HepG2 (cell line): ENCODE results near the gene TRIAP1. TPM values are rescaled to one million over a fixed set of nuclear protein-coding genes. Genes with fewer than 3 reads are reported as not detected.

Source experiments
- ETV5 ChIP-seq: IDR thresholded peaks from 2 replicates; pipeline ENCODE4 v1.6.1; 2018; ENCODE audit warnings: missing biosample characterization, missing genetic modification reagents, inconsistent platforms, borderline replicate concordance
- FOSL2 ChIP-seq: sonication (generic); formaldehyde crosslinking; IDR thresholded peaks from 2 replicates; pipeline ENCODE4 v1.4.0; 2020; ENCODE audit warnings: missing genetic modification reagents
- GATA4 ChIP-seq: sonication (generic); IDR thresholded peaks from 2 replicates; pipeline ENCODE4 v1.6.1; 2016; ENCODE audit warnings: antibody characterized with exemption, low read depth, borderline replicate concordance
- ISL2 ChIP-seq: sonication (generic); formaldehyde crosslinking; IDR thresholded peaks from 2 replicates; pipeline ENCODE4 v1.5.0; 2020; ENCODE audit warnings: missing genetic modification reagents
- NFIB ChIP-seq: sonication (generic); formaldehyde crosslinking; IDR thresholded peaks from 2 replicates; pipeline ENCODE4 v1.9.0; 2021; ENCODE audit warnings: missing genetic modification reagents, mild to moderate bottlenecking, borderline replicate concordance
- PHB2 ChIP-seq: fragments of 450-650 bp; IDR thresholded peaks from 2 replicates; pipeline ENCODE4 v1.6.1; 2018; ENCODE audit not compliant: partially characterized antibody
- SRSF4 ChIP-seq: fragments of 200-400 bp; formaldehyde crosslinking; IDR thresholded peaks from one replicate; pipeline ENCODE4 v1.6.1; 2018; ENCODE audit warnings: mild to moderate bottlenecking, low read depth, low read length, moderate library complexity; ENCODE audit not compliant: poor library complexity, severe bottlenecking
- SYNCRIP ChIP-seq: fragments of 200-400 bp; formaldehyde crosslinking; IDR thresholded peaks from 2 replicates; pipeline ENCODE4 v1.6.1; 2018; ENCODE audit warnings: mild to moderate bottlenecking, low read depth, low read length; ENCODE audit not compliant: insufficient read depth
- ZBTB38 ChIP-seq: sonication (generic); formaldehyde crosslinking; IDR thresholded peaks from 2 replicates; pipeline ENCODE4 v1.5.1; 2020; ENCODE audit warnings: mild to moderate bottlenecking, missing genetic modification reagents
- ZNF264 ChIP-seq: sonication (generic); formaldehyde crosslinking; IDR thresholded peaks from 2 replicates; pipeline ENCODE4 v1.4.0; 2020; ENCODE audit warnings: missing genetic modification reagents
- ZNF282 ChIP-seq: fragments of 450-650 bp; IDR thresholded peaks from 2 replicates; pipeline ENCODE4 v1.6.1; 2018; ENCODE audit not compliant: partially characterized antibody
- ZNF34 ChIP-seq: sonication (generic); formaldehyde crosslinking; IDR thresholded peaks from 2 replicates; pipeline ENCODE4 v1.4.0; 2020; ENCODE audit warnings: mild to moderate bottlenecking, missing genetic modification reagents, borderline replicate concordance
- ZNF672 ChIP-seq: sonication (generic); formaldehyde crosslinking; IDR thresholded peaks from 2 replicates; pipeline ENCODE4 v1.8.1; 2022; ENCODE audit warnings: missing genetic modification reagents
- ZNF746 ChIP-seq: sonication (generic); formaldehyde crosslinking; IDR thresholded peaks from 2 replicates; pipeline ENCODE4 v1.8.0; 2022; ENCODE audit warnings: mild to moderate bottlenecking, missing genetic modification reagents
- ZNF781 ChIP-seq: sonication (generic); formaldehyde crosslinking; IDR thresholded peaks from 2 replicates; pipeline ENCODE4 v1.5.1; 2020; ENCODE audit warnings: borderline replicate concordance, mild to moderate bottlenecking, missing genetic modification reagents; ENCODE audit errors: not compliant biosample characterization
- polyA plus RNA-seq, 8 experiments: library from polyadenylated mRNA; depleted of rRNA in 3 of 8; stranded (reverse) in 7 of 8; unstranded in 1 of 8; fragments of >200 nt; fragmentation: Illumina TruSeq in 4 of 8; extraction: Trizol in 4 of 8; gene quantifications; 2 replicates each; pipeline versions ENCODE4 v1.2.1 to v1.2.3, GENCODE V29; 2011 to 2016; ENCODE audit warnings: low read depth in 4 of 8, missing spikeins in 1 of 8, mixed read lengths in 1 of 8; ENCODE audit not compliant: insufficient read depth in 1 of 8
- total RNA-seq, 5 experiments: library from RNA; depleted of rRNA; stranded (reverse); fragments of >200 nt; fragmentation: Illumina TruSeq; extraction: Trizol; gene quantifications; 2 replicates each; pipeline ENCODE4 v1.2.3, GENCODE V29; 2016; ENCODE audit warnings: low read depth in 1 of 5
- TF ChIP-seq, protein P1 (sequence below): sonication (generic); formaldehyde crosslinking; IDR thresholded peaks from 2 replicates; pipeline ENCODE4 v1.4.0; 2020; ENCODE audit warnings: mild to moderate bottlenecking, missing genetic modification reagents
- TF ChIP-seq, protein P2 (sequence below): sonication (generic); formaldehyde crosslinking; IDR thresholded peaks from 2 replicates; pipeline ENCODE4 v1.4.0; 2020; ENCODE audit warnings: missing genetic modification reagents, low read depth, mild to moderate bottlenecking, borderline replicate concordance
- TF ChIP-seq, protein P3 (sequence below): sonication (generic); formaldehyde crosslinking; IDR thresholded peaks from 2 replicates; pipeline ENCODE4 v1.4.0; 2020; ENCODE audit warnings: missing genetic modification reagents, borderline replicate concordance
- TF ChIP-seq, protein P4 (sequence below): sonication (generic); formaldehyde crosslinking; IDR thresholded peaks from 2 replicates; pipeline ENCODE4 v1.4.0; 2020; ENCODE audit warnings: missing genetic modification reagents
- TF ChIP-seq, protein P5 (sequence below): sonication (generic); formaldehyde crosslinking; IDR thresholded peaks from 2 replicates; pipeline ENCODE4 v1.4.0; 2020; ENCODE audit warnings: missing genetic modification reagents

The TRIAP1 gene
- total and polyA plus RNA-seq, 2 of the 13 experiments (the other 11 are each of a cell fraction or from before 2014, with no cell fraction given): 55.0 to 117 TPM

DNA sequence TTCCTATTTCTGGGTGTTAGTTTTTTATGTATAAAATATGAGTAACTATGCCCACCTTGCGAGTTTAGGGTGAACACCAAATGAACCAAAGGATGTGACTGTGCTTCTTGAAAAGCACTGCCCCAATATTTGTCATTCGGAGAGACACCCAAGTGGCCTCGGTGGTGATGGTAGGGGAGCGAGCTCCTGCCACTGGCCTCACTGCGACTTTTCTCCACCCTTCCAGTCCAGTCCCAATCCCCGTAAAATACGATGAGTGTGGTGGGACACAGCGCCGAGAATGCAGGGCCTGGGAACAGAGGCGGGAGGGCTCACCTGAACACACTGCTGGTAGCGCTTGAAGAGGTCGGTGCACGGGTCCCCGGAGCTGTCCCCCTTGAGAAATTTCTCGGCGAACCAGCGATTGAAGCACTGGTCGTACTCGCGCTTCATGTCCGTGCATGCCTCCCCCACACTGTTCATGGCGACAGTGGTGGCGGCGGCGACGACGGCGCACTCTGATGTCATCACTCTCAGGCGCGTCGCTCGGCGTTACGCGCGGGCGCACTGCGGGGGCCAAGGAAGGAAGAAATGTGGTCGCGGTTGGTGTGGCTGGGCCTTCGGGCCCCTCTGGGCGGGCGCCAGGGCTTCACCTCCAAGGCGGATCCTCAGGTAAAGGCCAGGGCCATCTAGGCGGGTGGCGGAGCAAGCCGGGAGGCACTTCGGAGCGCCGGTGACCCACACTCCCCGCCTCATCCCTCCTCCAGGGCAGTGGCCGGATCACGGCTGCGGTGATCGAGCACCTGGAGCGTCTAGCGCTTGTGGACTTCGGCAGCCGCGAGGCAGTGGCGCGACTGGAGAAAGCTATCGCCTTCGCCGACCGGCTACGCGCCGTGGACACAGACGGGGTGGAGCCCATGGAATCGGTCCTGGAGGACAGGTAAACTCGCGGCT is at the start of gene TRIAP1, which contains the start of gene GATC (continued):
- TF ChIP-seq, protein P1, sequence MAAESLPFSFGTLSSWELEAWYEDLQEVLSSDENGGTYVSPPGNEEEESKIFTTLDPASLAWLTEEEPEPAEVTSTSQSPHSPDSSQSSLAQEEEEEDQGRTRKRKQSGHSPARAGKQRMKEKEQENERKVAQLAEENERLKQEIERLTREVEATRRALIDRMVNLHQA (CRISPR knock-in tag): no peak
- TF ChIP-seq ISL2 (peak; percentile 74), ZNF746 (peak; percentile 77; the same call in 1 of the 2 replicates), NFIB (CRISPR knock-in tag) (no peak), SYNCRIP (no peak), ZNF672 (CRISPR knock-in tag) (no peak), GATA4 (peak; percentile 89), ZNF34 (CRISPR knock-in tag) (peak; percentile 87; the same call in 1 of the 2 replicates), ZNF264 (CRISPR knock-in tag) (0 out of 2 replicates have a peak, but pooled peaks have one; percentile 49), FOSL2 (CRISPR knock-in tag) (peak; percentile 71), ETV5 (CRISPR knock-in tag) (peak; percentile 52), SRSF4 (no peak), ZBTB38 (CRISPR knock-in tag) (peak; percentile 92), PHB2 (no peak), ZNF781 (CRISPR knock-in tag) (peak; percentile 51), ZNF282 (no peak)
- TF ChIP-seq, protein P2, sequence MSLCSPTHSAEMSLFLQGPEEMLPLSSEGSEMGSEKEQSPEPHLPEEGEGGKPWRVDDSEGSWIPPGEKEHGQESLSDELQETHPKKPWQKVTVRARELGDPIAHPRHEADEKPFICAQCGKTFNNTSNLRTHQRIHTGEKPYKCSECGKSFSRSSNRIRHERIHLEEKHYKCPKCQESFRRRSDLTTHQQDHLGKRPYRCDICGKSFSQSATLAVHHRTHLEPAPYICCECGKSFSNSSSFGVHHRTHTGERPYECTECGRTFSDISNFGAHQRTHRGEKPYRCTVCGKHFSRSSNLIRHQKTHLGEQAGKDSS (CRISPR knock-in tag): peak; percentile 97; the same call in 1 of the 2 replicates
- TF ChIP-seq, protein P3, sequence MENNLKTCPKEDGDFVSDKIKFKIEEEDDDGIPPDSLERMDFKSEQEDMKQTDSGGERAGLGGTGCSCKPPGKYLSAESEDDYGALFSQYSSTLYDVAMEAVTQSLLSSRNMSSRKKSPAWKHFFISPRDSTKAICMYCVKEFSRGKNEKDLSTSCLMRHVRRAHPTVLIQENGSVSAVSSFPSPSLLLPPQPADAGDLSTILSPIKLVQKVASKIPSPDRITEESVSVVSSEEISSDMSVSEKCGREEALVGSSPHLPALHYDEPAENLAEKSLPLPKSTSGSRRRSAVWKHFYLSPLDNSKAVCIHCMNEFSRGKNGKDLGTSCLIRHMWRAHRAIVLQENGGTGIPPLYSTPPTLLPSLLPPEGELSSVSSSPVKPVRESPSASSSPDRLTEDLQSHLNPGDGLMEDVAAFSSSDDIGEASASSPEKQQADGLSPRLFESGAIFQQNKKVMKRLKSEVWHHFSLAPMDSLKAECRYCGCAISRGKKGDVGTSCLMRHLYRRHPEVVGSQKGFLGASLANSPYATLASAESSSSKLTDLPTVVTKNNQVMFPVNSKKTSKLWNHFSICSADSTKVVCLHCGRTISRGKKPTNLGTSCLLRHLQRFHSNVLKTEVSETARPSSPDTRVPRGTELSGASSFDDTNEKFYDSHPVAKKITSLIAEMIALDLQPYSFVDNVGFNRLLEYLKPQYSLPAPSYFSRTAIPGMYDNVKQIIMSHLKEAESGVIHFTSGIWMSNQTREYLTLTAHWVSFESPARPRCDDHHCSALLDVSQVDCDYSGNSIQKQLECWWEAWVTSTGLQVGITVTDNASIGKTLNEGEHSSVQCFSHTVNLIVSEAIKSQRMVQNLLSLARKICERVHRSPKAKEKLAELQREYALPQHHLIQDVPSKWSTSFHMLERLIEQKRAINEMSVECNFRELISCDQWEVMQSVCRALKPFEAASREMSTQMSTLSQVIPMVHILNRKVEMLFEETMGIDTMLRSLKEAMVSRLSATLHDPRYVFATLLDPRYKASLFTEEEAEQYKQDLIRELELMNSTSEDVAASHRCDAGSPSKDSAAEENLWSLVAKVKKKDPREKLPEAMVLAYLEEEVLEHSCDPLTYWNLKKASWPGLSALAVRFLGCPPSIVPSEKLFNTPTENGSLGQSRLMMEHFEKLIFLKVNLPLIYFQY (CRISPR knock-in tag): 0 out of 2 replicates have a peak, but pooled peaks have one; percentile 60
- TF ChIP-seq, protein P4, sequence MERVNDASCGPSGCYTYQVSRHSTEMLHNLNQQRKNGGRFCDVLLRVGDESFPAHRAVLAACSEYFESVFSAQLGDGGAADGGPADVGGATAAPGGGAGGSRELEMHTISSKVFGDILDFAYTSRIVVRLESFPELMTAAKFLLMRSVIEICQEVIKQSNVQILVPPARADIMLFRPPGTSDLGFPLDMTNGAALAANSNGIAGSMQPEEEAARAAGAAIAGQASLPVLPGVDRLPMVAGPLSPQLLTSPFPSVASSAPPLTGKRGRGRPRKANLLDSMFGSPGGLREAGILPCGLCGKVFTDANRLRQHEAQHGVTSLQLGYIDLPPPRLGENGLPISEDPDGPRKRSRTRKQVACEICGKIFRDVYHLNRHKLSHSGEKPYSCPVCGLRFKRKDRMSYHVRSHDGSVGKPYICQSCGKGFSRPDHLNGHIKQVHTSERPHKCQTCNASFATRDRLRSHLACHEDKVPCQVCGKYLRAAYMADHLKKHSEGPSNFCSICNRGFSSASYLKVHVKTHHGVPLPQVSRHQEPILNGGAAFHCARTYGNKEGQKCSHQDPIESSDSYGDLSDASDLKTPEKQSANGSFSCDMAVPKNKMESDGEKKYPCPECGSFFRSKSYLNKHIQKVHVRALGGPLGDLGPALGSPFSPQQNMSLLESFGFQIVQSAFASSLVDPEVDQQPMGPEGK (CRISPR knock-in tag): peak; percentile 97
- TF ChIP-seq, protein P5, sequence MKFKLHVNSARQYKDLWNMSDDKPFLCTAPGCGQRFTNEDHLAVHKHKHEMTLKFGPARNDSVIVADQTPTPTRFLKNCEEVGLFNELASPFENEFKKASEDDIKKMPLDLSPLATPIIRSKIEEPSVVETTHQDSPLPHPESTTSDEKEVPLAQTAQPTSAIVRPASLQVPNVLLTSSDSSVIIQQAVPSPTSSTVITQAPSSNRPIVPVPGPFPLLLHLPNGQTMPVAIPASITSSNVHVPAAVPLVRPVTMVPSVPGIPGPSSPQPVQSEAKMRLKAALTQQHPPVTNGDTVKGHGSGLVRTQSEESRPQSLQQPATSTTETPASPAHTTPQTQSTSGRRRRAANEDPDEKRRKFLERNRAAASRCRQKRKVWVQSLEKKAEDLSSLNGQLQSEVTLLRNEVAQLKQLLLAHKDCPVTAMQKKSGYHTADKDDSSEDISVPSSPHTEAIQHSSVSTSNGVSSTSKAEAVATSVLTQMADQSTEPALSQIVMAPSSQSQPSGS (CRISPR knock-in tag): peak; percentile 92
